HepG2 (cell line): ENCODE results near the gene SUN1. TPM values are rescaled to one million over a fixed set of nuclear protein-coding genes. Genes with fewer than 3 reads are reported as not detected.

Experiments
- ATAC-seq: fragments of 200-7000 bp; cut with Tn5 transposase; 3 replicates; pipeline ENCODE4 v1.9.1; 2020; ENCODE audit warnings: mild to moderate bottlenecking, moderate library complexity
- BruUV-seq: library from RNA; stranded (reverse); fragments of 400-500 nt; replicated peaks from 2 replicates; lab custom pipeline; 2021; lab: Mats Ljungman, UMichigan
- CTCF ChIA-PET: fragments of 300-600 bp; formaldehyde crosslinking; extraction: SDS; loops from one replicate; lab custom pipeline; 2021; ENCODE audit warnings: low total read pairs, inconsistent platforms, low intra/inter-chr PET ratio; lab: Yijun Ruan, JAX
- POLR2A ChIA-PET: fragments of 350-600 bp; sonication (Branson Sonifier 250); formaldehyde crosslinking; loops from one replicate; lab custom pipeline; 2020; ENCODE audit warnings: antibody characterized with exemption, inconsistent platforms; lab: Yijun Ruan, JAX
- DNase-seq: peaks from one replicate; pipeline ENCODE4 v3.0.0-alpha.2; 2015; ENCODE audit warnings: low spot score
- FAIRE-seq: peaks from 3 replicates; lab custom pipeline; 2011; peaks lifted over from hg19 to GRCh38; lab: Jason Lieb, UNC
- H2AFZ ChIP-seq: one replicate; pipeline ENCODE4 v1.6.1; 2011; ENCODE audit warnings: low read length, inconsistent platforms
- H3K27ac ChIP-seq: fragments of 300-600 bp; 3 replicates; pipeline ENCODE4 v1.8.0; 2011; ENCODE audit warnings: mixed run types, mild to moderate bottlenecking, mixed read lengths, low read length, inconsistent platforms; ENCODE audit not compliant: insufficient read depth; ENCODE audit errors: extremely low read length
- H3K27me3 ChIP-seq, 2 experiments: fragments of 200-600 bp in 1 of 2; 2 replicates in 1 of 2; 3 replicates in 1 of 2; pipeline versions ENCODE4 v1.6.0 to v1.8.0; 2011; ENCODE audit warnings: low read length in 2 of 2, mild to moderate bottlenecking in 2 of 2, moderate library complexity in 2 of 2, inconsistent platforms in 1 of 2; ENCODE audit not compliant: insufficient read depth in 2 of 2, control insufficient read depth in 1 of 2
- H3K36me3 ChIP-seq, 2 experiments: fragments of 200-600 bp in 1 of 2; replicated peaks in 1 of 2; 2 replicates in 1 of 2; 3 replicates in 1 of 2; pipeline versions ENCODE4 v1.5.1 to v1.8.0; 2011; ENCODE audit warnings: low read length in 2 of 2, inconsistent platforms in 1 of 2; ENCODE audit not compliant: insufficient read depth in 2 of 2, control insufficient read depth in 1 of 2
- H3K4me1 ChIP-seq: 2 replicates; pipeline ENCODE4 v1.5.1; 2012; ENCODE audit warnings: low read length, inconsistent platforms; ENCODE audit not compliant: insufficient read depth
- H3K4me2 ChIP-seq: 2 replicates; pipeline ENCODE4 v1.6.0; 2011; ENCODE audit warnings: low read depth, low read length, inconsistent platforms
- H3K4me3 ChIP-seq, 3 experiments: fragments of 200-600 bp in 1 of 3; sonication (generic), shearing (Covaris generic) in 1 of 3; replicated peaks in 1 of 3; 2 replicates each; pipeline ENCODE4 v1.5.1; 2011 to 2016; ENCODE audit warnings: low read length in 3 of 3, inconsistent platforms in 2 of 3, low read depth in 2 of 3, mild to moderate bottlenecking in 2 of 3, control low read depth in 1 of 3, mixed read lengths in 1 of 3; ENCODE audit not compliant: insufficient read depth in 1 of 3
- H3K79me2 ChIP-seq: one replicate; pipeline ENCODE4 v1.6.1; 2011; ENCODE audit warnings: low read length, inconsistent platforms; ENCODE audit not compliant: insufficient read depth
- H3K9ac ChIP-seq: 2 replicates; pipeline ENCODE4 v1.6.0; 2011; ENCODE audit warnings: mild to moderate bottlenecking, low read depth, low read length, inconsistent platforms; ENCODE audit not compliant: insufficient read depth
- H3K9me3 ChIP-seq: 2 replicates; pipeline ENCODE4 v1.5.1; 2012; ENCODE audit warnings: mild to moderate bottlenecking, low read length
- H4K20me1 ChIP-seq: 2 replicates; pipeline ENCODE4 v1.6.0; 2011; ENCODE audit warnings: inconsistent platforms, mild to moderate bottlenecking, low read length, moderate library complexity; ENCODE audit not compliant: insufficient read depth
- AGO2 ChIP-seq: fragments of 200-400 bp; formaldehyde crosslinking; optimal IDR thresholded peaks from 2 replicates; pipeline ENCODE3; 2017; ENCODE audit warnings: mild to moderate bottlenecking, low read depth, low read length, moderate library complexity
- ARID3A ChIP-seq: IDR thresholded peaks from 2 replicates; pipeline ENCODE4 v1.6.1; 2012; ENCODE audit warnings: low read depth, low read length, improper control_type of control experiment
- BRCA1 ChIP-seq: sonication (generic); formaldehyde crosslinking; IDR thresholded peaks from 2 replicates; pipeline ENCODE4 v1.4.0; 2020; ENCODE audit warnings: missing genetic modification reagents
- DZIP1 ChIP-seq: sonication (generic); formaldehyde crosslinking; IDR thresholded peaks from 2 replicates; pipeline ENCODE4 v1.5.0; 2020; ENCODE audit warnings: mild to moderate bottlenecking, missing genetic modification reagents
- KLF13 ChIP-seq: sonication (generic); formaldehyde crosslinking; IDR thresholded peaks from 2 replicates; pipeline ENCODE4 v1.4.0; 2020; ENCODE audit warnings: mild to moderate bottlenecking, missing genetic modification reagents
- UBTF ChIP-seq: sonication (generic); formaldehyde crosslinking; IDR thresholded peaks from 2 replicates; pipeline ENCODE4 v1.4.0; 2020; ENCODE audit warnings: mild to moderate bottlenecking, missing genetic modification reagents
- ZNF10 ChIP-seq: sonication (generic); formaldehyde crosslinking; IDR thresholded peaks from 2 replicates; pipeline ENCODE4 v1.4.0; 2020; ENCODE audit warnings: mild to moderate bottlenecking, low read depth, missing genetic modification reagents, borderline replicate concordance
- ZNF816 ChIP-seq: sonication (generic); formaldehyde crosslinking; IDR thresholded peaks from 2 replicates; pipeline ENCODE4 v1.8.0; 2022; ENCODE audit warnings: missing genetic modification reagents, mild to moderate bottlenecking, borderline replicate concordance
- WGBS: methylation state at CpG from one replicate; pipeline ENCODE4 v1.1.6; 2017; ENCODE audit warnings: low lambda C conversion rate; 5-methylcytosine and 5-hydroxymethylcytosine counted together
- in situ Hi-C: cut with HindIII; loops from 2 replicates; pipeline ENCODE4 v1.10.0; 2017; ENCODE audit warnings: low pct_unique_long_range_greater_than_20kb; ENCODE audit not compliant: extremely low pct_ligation_motif_present
- intact Hi-C: fragments of 100-400 bp; cut with micrococcal nuclease; formaldehyde crosslinking; loops from one replicate; pipeline ENCODE4 v1.10.0; 2022; ENCODE audit not compliant: unreplicated experiment
- polyA plus RNA-seq, 8 experiments: library from polyadenylated mRNA; depleted of rRNA in 3 of 8; stranded (reverse) in 7 of 8; unstranded in 1 of 8; fragments of >200 nt; fragmentation: Illumina TruSeq in 4 of 8; extraction: Trizol in 4 of 8; gene quantifications; 2 replicates each; pipeline versions ENCODE4 v1.2.1 to v1.2.3, GENCODE V29; 2011 to 2016; ENCODE audit warnings: low read depth in 4 of 8, missing spikeins in 1 of 8, mixed read lengths in 1 of 8; ENCODE audit not compliant: insufficient read depth in 1 of 8
- total RNA-seq, 5 experiments: library from RNA; depleted of rRNA; stranded (reverse); fragments of >200 nt; fragmentation: Illumina TruSeq; extraction: Trizol; gene quantifications; 2 replicates each; pipeline ENCODE4 v1.2.3, GENCODE V29; 2016; ENCODE audit warnings: low read depth in 1 of 5

Gene SUN1
- total and polyA plus RNA-seq, 2 of the 13 experiments (the other 11 are each of a cell fraction or from before 2014, with no cell fraction given) = 47.0 to 126 TPM

GRCh38 chr7:886626-887487 is 54.6 kb downstream of the SUN1 start:
- no TSS peak for BruUV-seq
- FAIRE-seq = no peak
- Histone ChIP-seq H4K20me1 (peaks cover 19% of the 10 kb centered on the region; the same call in 1 of the 2 replicates), H3K4me3 (no peak overlapping the region), H3K79me2 (peaks cover 68% of the 10 kb centered on the region), H3K36me3 (peaks cover 37 to 54% of the 10 kb centered on the region in 2 experiments; a peak in 4 of 5 replicates), H2AFZ (no peak overlapping the region), H3K27ac (no peak overlapping the region), H3K9me3 (no peaks in the 10 kb centered on the region), H3K4me1 (peaks cover 13% of the 10 kb centered on the region), H3K9ac (no peak overlapping the region), H3K4me2 (no peak overlapping the region), H3K27me3 (no peaks in the 10 kb centered on the region)
- ChIA-PET POLR2A (interaction anchor here (1.4 kb wide), 1 partner anchor 14 kb away, joined by 4 read pairs; no protein-coding TSS in a partner anchor), CTCF (no interaction called here)
- no peak for ATAC-seq
- in situ Hi-C loops = no loop called here
- DNase-seq = no peak
- intact Hi-C loops = no loop called here
- TF ChIP-seq ZNF816 (no peak), DZIP1 (peak; percentile 44; the same call in 1 of the 2 replicates), AGO2 (peak; percentile 41)
- 95% methylated on average over 22 of the region's 40 CpGs for WGBS

- H3K36me3 ChIP-seq = peaks cover 40 to 60% of the 10 kb centered on the region in 2 experiments
- peaks cover 18% of the 10 kb centered on the region; the same call in 1 of the 2 replicates for H4K20me1 ChIP-seq
- H3K9me3 ChIP-seq = no peaks in the 10 kb centered on the region
- TF ChIP-seq ZNF10 (CRISPR knock-in tag) (no peak), ARID3A (no peak), BRCA1 (CRISPR knock-in tag) (no peak), KLF13 (CRISPR knock-in tag) (no peak), UBTF (CRISPR knock-in tag) (no peak)
- H3K4me3 ChIP-seq = no peak overlapping the region
- CTCF ChIA-PET = no interaction called here
- no peak overlapping the region for H3K4me2 ChIP-seq
- H3K27me3 ChIP-seq = no peaks in the 10 kb centered on the region
- BruUV-seq = no TSS peak
- peaks cover 63% of the 10 kb centered on the region for H3K79me2 ChIP-seq
- DNase-seq = no peak
- intact Hi-C loops (no loop called here), in situ Hi-C loops (no loop called here)
- no peak for FAIRE-seq
- ATAC-seq = no peak
- H3K9ac ChIP-seq = no peak overlapping the region
- peaks cover 13% of the 10 kb centered on the region for H3K4me1 ChIP-seq
- H3K27ac ChIP-seq = no peak overlapping the region
- POLR2A ChIA-PET = interaction anchor here (1.4 kb wide), 1 partner anchor 14 kb away, joined by 4 read pairs; no protein-coding TSS in a partner anchor
- no peak overlapping the region for H2AFZ ChIP-seq
- 94% methylated on average over 2 of the region's 18 CpGs for WGBS
Observed at GRCh38 chr7:887488-887820, 55.2 kb downstream of the SUN1 start.
